Iris pigment epithelial cell (primary cell): ENCODE measurements around the gene SLC22A12.

Experiments used
- DNase-seq: peaks from one replicate; pipeline ENCODE4 v3.0.0-alpha.2; 2011; ENCODE audit warnings: low read depth

Gene SLC22A12

DNA sequence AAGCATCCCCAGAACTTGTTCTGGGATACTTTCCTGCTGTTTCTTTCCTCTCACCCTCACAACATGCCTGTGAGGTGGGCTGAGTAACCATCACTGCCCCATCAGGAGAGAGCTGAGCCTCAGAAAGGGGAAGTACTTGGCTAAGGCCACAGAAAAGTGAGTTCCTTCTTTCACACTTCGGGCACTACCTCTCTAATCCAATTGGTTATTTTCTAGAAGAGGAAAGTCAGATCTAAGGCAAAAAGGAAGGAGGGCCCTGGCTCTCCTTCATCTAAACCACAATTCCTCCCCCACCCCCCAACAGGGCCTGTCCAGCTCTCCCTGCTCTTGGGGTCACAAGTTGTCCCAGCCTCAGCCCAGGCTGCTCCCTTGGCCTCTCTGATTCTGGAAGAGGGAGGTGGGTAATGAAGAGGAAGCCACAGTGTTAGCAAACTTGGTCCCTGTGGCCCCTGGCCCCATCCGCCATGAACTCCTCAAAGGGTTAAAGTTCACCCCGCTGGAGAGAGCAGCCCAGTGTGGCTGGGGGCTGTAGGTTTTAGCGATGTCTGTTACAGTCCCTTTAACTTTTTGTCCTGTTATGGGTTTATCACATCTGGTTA is 34.0 kb downstream of the SLC22A12 start:
- no peak for DNase-seq

DNA sequence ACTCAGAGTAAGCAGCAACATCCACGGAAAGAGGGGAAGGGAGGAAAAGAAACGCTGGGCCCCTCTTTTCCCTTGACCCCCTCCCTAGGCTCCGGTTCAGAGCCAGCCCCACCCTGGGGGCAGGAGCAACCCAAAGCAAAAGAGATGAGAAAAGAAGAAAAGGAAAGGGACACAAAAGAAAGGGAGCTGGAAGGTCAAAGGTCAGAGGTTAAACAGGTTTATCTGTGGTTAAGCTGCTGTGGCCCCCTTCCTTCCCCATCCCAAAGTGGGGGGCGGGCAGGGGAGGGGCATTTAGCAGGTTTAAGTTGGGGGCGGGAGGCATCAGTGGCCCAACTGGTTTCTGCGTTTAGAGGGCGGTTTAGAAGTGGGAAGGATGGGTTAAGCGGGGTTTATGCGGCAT is 35.6 kb downstream of the SLC22A12 start:
- no peak for DNase-seq

DNA sequence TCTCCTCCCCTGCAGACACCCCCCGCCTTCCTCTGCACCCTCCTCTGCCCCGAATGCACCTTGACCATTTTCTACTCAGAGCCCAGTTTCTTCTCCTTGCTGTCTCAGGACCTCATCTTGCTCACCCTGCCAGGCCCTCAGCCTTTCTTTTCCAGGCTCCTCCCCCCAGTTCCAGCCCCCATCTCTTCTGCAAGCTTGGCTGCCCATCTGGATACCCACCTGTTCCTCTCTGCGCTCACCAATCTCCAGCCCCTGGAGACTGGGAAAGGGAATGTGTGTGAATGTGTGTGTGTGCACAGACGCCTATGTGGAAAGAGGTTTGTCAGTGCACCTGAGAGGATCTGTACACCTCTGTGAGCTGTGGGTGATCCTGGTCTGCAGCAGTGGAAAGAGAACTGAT is 36.4 kb downstream of the SLC22A12 start:
- DNase-seq = no peak

DNA sequence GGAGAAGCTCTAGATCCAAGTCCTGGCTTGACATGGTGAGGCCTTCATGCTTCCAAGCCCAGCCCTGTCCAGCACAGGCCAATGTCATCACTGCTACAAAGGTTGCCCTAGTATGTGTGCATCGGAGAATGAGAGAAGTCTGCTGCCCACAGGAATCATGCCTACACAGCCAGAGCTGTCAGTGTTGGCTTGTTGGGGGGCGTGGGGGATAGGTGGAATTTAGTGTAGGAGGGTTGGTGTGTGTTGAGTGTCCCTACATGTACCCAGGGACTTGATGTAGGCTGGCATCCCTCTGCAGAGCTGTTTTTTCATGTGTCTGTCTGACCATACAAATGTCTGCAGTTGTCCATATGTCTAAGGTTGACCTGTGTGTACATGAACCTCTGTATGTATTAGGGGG is 37.6 kb downstream of the SLC22A12 start:
- DNase-seq = no peak

DNA sequence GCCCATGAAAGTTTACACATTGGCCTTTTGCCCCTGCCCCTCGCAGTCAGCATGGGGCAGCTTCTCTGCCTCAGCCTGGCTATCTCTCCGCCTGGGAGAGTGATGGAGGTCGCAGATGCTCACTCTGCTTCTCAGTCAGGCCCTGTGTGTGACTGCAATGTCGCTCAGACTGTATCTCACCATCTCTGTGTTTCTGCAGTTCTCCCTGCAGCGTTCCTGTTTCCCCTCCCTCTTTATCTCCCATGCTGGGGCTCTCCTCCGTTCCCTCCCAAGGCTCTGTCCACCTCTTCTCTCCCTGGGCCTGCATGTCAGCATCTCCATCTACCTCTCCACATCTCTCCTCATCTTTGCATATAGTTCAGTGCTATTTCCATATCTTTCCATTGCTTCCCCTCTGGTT is 38.1 kb downstream of the SLC22A12 start:
- no peak for DNase-seq

DNA sequence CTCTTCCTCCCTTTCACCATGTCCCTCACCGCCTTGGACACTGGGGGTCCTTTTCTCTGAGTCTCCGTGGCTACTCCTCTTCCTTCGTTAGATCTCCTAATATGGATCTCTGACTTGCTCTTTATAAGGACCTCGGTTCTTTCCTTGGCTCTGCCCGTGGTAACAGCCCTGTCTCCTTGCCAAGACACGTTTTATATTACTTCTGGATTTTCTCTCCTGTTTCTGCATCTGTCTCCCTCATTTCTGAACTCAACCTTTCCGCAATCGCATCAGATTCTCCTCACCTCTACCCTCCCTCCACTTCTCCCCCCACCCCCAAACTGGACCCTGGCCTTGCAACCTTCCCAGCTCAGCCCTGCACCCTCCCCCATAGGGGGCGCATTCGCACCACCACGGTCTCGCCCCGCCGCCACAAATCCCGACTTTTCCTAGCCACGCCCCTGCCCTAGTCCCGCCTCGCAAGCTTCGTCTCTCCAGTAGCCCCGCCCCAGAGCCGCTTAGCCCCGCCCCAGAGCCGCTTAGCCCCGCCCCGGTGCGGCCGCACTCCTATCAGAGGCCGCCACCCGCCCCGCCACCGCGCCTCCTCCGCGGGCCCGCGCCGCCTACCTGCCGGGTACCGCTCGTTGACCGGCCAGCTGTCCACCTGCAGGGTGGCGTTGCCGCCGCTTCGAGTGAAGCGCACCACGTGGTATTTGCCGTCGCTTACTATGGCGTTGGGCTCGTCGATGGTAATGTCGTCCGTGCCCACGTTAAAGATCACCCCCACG is 39.0 kb downstream of the SLC22A12 start:
- no peak for DNase-seq

DNA sequence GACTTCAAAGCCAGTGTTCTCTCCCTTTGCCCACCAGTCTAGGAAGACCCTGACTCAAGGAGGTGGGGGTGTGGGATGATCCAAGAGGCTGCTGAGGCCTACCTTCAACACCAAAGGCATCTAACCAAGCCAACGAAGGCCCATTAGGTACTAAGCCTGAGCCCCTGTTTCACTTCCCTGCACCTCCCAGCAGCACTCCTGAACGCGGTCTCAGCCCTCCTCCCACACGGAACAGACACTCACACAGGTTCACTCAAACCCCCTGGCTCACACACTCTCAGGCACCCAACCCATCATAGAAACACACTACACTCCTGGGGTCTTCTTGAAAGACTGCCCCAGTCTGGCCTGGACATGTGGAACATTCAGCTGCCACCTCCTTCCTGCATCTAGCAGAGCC is 40.7 kb downstream of the SLC22A12 start:
- DNase-seq = no peak

DNA sequence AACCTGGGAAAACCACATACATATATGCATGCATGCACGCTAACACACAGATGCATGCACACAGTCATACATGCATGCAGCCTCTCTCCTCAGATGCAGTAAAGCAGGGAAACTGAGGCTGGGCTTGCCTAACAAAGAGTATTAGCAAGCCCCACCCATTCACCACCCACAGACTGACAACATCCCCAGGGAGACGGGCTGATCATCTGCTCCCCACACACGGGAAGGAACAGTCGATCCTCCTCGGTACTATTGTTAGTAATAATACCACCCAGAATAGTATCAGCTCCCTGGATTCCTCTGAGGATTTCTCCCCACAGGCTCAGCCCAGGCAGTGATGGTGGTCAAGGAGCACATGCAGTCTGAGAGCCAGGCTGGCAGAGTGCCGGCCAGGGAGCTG is 41.2 kb downstream of the SLC22A12 start:
- DNase-seq = no peak

DNA sequence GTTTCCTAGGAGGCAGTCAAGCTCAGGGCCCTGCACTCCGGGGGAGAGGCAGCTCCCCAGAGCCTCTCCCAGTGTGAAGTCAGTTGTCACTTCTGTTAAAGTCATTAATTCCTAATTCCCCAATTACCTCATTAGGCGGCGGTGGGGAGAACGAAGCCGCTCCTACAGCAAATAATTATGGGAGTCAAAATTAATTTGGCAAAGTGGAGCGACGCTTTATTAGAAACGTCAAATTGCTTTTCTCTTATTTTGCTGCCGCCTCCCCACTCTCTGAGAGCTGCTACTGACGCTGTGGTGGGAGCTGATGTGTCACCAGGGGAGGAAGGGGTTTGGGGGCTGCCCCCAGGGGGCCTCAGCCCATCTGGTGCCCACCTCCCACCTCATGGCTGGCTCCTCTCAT is 41.6 kb downstream of the SLC22A12 start:
- no peak for DNase-seq

DNA sequence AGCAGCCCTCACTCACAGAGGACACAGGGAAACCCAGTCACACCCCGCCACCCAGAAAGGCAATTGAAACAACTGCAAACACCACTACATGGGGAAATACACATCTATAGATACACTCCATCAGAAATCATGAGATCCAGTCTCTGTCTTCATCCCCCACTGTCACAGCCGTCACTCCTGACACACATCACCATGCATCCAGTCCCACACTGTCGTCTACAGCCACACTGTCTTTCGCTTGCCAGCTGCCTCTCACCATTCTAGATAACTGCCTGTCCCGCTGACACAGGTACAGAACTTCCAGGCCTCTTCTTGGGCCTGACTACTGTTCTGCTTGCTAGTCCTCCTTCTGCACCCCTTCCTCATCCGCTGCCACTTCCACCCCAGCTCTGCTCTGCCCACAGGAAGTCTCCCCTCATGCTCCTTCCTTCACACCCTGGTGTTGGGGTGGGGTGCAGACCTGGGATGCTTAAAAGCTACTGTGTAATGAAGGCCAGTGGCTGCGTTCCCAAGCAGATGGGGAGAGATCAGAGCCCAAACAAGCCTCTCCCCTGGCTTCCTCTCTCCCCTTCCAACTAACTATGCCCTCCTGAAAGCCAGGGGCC is 42.6 kb downstream of the SLC22A12 start:
- DNase-seq = no peak

DNA sequence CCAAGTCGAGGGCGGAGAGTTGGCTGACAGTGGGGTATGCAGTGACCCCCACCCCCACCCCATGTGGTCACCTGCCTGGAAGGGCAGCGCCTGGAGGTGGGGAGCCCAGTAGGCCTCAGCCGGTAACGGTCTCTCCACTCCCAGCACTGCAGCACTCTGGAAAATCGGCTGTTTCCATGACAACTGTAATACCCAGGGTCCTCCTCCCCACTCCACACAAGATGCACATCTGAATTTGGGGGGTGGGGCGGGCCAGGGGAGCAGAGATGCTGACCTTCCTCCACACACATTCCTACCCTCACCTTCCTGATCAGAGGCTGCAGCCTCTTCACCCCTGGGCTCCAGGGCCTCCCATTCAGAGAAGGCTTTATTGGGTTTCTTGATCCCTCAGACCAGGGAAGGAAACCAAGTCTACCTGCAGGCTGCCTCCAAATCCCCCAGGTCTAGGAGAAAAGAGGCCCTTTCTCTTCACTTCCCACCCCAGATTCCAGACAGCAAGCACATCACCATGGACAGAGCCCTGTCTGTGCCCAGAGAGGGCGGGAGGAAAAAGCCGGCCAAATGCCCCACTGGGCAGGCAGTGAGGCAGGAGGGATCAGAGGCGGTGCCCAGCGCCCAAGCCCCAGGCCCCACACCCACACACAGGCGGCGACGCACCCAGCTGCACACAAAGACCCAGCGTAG is 46.5 kb downstream of the SLC22A12 start:
- DNase-seq = no peak

DNA sequence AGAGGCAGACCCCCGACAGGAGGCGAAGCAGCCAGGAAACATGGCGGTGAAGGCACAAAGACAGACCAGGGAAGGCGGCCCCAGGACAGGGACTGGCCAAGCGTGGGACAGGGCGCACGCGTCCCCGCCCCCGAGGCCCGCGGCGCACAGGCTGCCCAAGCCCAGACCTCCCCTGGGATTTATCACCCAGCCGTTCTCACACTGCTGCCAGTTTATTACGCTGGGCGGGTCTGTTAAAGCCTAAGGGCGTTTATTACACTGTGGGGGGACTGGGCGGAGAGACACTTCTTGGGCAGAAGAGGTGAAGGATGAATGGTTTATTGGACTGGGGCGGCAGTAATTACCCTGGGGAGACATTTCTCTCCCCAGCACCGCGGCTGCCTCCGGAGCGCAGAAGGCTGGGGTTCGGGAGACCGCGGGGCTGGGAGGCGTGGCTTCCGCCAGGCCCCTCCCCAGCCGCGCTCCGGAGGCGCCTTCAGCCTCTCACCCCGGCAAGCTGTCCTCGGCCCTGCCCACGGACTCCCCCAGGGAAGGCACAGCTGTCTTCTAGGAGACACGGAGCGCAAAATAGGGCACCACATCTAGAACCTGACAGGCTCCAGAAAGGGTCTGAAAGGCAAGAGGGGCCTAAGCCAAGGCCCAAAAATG is 47.1 kb downstream of the SLC22A12 start:
- no peak for DNase-seq

DNA sequence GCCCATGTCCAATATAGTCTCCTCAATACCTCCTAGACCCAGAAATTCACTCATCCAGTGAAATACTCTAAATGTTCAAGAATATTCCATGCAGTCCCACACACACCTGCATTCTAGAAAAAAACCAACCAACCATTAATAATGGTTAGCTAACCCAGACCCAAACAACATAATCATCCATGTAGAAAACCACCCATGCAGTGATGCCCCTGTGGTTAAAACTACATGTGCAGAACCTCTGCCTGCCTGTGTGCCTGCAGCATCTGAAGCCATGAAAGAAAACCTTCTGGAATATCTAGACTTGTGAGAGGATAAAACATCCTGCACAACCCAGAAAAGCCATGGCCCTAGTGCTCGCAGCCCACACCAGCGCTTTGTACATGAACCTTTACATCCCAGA is 47.8 kb downstream of the SLC22A12 start:
- DNase-seq = no peak

DNA sequence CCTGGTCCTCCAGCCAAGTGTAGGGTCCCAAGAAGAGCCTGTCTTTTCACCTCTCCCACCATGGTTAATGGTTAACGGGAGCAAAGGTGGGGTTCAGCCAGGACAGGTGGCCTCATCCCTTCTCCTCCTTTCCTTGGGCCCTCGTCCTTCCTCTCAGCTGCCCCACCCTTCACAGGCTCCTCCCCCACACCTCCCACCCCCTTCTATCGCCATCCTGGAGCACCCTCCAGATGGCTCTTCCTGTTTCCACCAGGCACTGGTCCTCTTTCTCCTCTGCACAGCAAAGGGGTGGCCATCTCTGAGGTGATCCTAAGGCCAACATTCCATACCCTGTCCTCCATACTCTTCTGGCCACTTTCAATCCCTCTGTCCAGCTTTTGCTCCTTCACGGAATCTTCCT is 48.9 kb downstream of the SLC22A12 start:
- DNase-seq = no peak

DNA sequence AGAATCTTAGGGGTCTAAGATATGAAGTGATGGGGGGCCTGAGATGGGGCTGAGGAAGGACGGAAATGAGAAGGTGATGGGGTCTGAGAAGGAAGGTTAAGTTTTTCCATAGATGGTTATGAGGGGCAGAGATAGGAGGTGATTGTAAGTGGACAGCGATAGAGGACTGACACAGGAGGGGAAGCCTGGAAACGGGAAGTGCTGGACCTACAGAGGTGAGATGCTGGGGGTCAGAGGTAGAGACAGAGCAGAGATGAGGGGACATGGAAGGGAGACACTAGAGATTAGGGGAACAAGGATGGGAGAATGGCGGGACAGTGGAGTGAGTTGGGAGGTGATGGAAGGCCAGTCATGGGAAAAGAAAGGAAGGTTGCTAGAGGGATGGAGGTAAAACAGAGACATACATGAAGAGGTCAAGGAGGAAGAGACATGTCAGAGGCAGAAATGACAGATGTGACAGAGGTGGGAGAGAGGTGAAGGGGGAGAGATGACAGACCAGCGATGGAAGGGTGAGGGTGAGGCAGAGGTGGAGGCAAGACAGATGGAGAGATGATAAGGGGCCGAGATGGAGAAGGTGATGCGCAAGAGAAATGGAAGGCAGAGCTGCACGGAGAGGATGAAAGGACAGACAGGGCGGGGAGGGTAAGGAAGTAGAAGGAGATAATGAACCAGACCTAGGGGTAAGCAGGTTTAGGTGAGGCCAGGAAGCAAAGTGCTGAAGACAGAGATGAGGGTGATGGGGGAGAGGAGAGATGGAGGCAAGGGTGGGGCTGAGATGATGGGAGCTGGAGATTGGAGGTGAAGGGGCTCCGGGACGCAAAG is 50.8 kb downstream of the SLC22A12 start:
- no peak for DNase-seq

DNA sequence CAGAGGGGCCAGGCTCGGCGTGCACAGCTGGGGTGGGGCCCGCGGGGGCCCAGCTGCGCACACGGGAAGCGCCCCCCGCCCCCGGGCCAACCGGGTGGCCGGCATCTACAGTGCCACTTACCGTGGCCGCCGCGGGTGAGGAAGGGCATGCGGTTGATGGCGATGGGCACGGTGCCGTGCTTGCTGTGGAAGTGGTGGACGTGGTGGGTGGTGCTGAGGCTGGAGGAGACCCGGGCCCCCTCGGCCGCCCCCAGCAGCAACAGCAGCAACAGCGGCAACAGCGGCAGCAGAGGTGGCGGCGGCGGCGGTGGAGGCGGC is 51.4 kb downstream of the SLC22A12 start:
- no peak for DNase-seq

DNA sequence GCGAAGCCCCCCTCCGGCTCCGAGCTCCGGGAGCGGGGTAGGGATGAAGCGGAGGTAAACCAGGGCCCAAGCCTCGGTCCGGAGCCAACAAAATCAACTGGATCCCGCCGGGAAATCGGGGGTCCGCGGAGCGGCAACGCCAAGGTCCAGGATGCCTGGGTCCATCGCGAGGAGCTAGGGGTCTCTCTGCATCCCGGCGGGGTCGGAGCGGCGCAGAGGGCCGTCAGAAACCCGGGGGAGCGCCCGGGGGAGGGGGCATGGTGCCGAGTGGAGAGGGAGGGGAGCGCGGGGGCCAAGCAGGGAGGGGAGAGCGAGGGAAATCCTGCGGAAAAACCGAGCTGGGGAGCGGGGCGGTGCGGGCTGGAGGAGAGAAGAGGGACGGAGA is 51.8 kb downstream of the SLC22A12 start:
- no peak for DNase-seq

DNA sequence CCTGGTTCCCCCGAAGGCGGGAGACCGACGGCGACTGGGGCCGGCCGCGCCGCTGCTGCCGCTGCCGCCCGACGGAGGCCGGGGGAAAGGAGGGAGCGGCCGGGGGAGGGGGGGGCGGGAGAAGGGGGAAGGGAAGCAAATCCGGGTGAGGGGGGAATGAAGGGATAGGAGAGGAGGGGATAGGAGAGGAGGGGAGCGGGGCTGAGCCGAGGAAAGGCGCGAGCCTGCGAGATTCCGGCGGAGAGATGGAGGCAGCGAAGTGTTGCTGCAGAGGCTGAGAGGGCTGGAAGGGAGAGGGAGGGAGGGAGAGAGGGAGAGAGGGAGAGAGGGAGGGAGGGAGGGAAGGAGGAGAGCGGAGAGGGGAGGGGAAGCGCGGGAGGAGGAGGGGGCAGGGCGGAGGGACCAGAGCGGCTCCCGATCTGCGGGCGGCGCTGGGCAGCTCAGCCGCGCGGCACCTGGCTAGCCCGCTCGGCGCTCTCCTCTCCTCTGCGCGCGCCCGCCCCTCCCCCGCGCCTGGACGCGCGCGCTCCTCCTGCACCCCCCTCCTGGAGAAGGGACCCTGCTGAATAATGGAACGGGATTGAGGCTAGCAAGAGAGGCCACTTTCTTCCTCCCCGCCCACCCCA is 52.3 kb downstream of the SLC22A12 start:
- DNase-seq = no peak

DNA sequence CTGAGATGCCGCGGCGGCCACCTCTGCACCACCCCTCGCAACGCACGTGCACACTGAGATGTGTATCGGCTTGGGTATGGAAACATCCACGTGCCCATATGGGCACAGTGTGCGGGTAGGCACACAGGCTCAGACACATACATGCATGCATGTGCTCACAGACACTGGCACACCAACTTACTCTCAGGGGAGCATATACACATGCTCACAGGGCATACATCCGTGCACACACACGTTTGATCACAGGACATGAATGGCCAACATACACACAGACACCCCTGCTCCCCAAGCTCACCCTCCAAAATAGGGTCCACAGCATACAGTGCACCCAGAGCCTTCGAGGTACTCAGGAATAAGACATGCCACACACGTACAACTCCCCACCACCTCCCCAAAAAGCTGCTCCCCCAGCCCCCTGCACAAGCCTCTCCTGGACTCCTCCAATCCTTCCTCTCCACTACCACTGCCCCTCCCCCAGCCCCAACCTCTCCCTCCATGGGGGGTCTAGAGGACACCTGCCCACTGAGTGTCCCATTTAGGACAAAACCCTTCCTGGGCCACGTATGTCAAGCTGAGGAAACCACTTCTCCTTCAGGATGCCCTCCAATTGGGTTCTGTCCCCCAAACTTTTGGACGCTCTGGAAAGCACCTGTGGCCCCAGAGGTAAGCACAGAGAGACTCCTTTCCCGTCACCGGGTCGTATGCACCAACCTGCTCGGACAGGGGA is 53.1 kb downstream of the SLC22A12 start:
- no peak for DNase-seq

DNA sequence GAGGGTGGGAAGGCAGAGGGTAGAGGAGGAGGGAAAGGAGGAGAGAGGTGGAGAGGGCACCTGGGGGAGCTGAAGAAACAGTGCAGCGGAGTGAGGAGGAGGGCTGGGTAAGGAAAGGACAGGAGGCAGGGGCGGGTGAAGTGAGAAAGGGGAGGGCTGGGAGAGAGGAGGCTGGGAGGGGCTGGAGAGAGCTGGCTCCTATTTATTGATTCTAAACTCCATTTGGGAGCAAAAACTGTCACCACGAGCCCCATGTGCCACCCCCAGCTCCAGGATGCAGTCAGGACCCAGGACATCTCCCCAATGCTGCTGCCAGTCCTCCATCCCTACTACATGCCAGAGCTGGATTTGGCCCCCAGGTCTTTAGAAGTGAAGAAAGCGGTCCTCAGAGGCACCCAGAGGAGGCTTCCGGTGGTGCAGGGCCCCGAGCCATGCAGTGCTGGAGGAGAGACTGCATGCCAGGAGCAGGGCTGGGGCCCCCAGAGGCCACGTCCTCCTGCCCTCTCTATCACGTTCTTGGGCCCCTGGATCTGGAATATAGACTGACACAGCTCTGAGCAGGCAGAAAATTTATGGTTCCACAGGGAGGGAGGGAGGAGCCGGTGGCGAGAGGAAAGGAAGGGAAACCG is 53.7 kb downstream of the SLC22A12 start:
- DNase-seq = no peak
